ENCODE results near the gene CELF3. TPM values are rescaled to one million over a fixed set of nuclear protein-coding genes. Genes with fewer than 3 reads are reported as not detected.

CELF3 gene
- polyA plus RNA-seq, result not detected in 3 replicates
- polyA plus RNA-seq (2011; ENCODE audit: low read depth), result not detected
- polyA plus RNA-seq (2011; cell fraction: cytosol; rRNA removed), result not detected in 2 replicates
- not detected in 2 replicates for polyA plus RNA-seq (2011; cell fraction: nucleus; rRNA removed)
- polyA plus RNA-seq (2012; ENCODE audit: low replicate concordance), result not detected in 2 replicates
- polyA minus RNA-seq, result not detected in 3 replicates
- not detected for polyA minus RNA-seq (2011; cell fraction: cytosol; rRNA and poly(A)+ RNA removed)
- polyA minus RNA-seq (2011; cell fraction: nucleus; rRNA and poly(A)+ RNA removed), result not detected in 2 replicates

GRCh38 chr1:151716771-151717631, at the start of gene CELF3:
TSS of gene CELF3 (minus strand) at chr1:151716803. CDS start at chr1:151716020, 783 bp downstream.
- dilution Hi-C loops (cut with MboI; ENCODE audit: extremely low pct_ligation_motif_present, low sequenced_read_pairs), result no loop called here
- Histone ChIP-seq H3K27me3 (ENCODE audit: control insufficient read depth, extremely low read depth, insufficient read depth, low read length) (peaks cover 58% of the 10 kb centered on the region), H3K27ac (ENCODE audit: control insufficient read depth, insufficient read depth, low read length) (no peak within 1 kb of the TSS), H3K36me3 (ENCODE audit: control insufficient read depth in 2 of 2, extremely low read depth in 1 of 2, insufficient read depth in 2 of 2, low read length in 2 of 2) (no peaks in the 10 kb centered on the region), H3K9me1 (ENCODE audit: control insufficient read depth, extremely low read depth, insufficient read depth, low read length) (no peaks in the 10 kb centered on the region), H3K9me3 (ENCODE audit: control insufficient read depth, low read depth, low read length) (no peaks in the 10 kb centered on the region), H3K4me1 (ENCODE audit: control insufficient read depth, extremely low read depth, insufficient read depth, low read length) (peaks cover 14% of the 10 kb centered on the region), H3K9ac (ENCODE audit: control insufficient read depth, extremely low read depth, insufficient read depth, low read length) (no peak within 1 kb of the TSS), H3K4me2 (ENCODE audit: control insufficient read depth, extremely low read depth, insufficient read depth, low read depth, low read length) (no peak within 1 kb of the TSS), H4K20me1 (ENCODE audit: control insufficient read depth, extremely low read depth, insufficient read depth, low read length) (no peaks in the 10 kb centered on the region), H2AFZ (ENCODE audit: control insufficient read depth, low read length) (no peak within 1 kb of the TSS), H3K79me2 (ENCODE audit: control insufficient read depth, insufficient read depth, low read length) (no peaks in the 10 kb centered on the region), H3K4me3 (ENCODE audit: control insufficient read depth in 2 of 3, extremely low read depth in 1 of 3, insufficient read depth in 2 of 3, low read depth in 1 of 3, low read length in 3 of 3) (no peak within 1 kb of the TSS)
- FAIRE-seq (no peak), DNase-seq (ENCODE audit: low read depth, low spot score) (no peak)
- TF ChIP-seq EZH2 (IDR thresholded peaks at IDR 0.05; ENCODE audit: low read length) (no peak), CTCF (optimal IDR thresholded peaks at IDR 0.05 in 1 of 3, IDR thresholded peaks at IDR 0.05 in 1 of 3, conservative IDR thresholded peaks at IDR 0.05 in 1 of 3; ENCODE audit: extremely low read depth in 1 of 3, insufficient read depth in 2 of 3, low read length in 3 of 3) (no peak)

GRCh38 chr1:151763990-151764389, 47.4 kb upstream of the CELF3 start:
- no peaks in the 10 kb centered on the region for H3K9me3 ChIP-seq (ENCODE audit: control insufficient read depth, low read depth, low read length)
- TF ChIP-seq CTCF (optimal IDR thresholded peaks at IDR 0.05 in 1 of 3, IDR thresholded peaks at IDR 0.05 in 1 of 3, conservative IDR thresholded peaks at IDR 0.05 in 1 of 3; ENCODE audit: extremely low read depth in 1 of 3, insufficient read depth in 2 of 3, low read length in 3 of 3) (no peak), EZH2 (IDR thresholded peaks at IDR 0.05; ENCODE audit: low read length) (no peak)
- H3K36me3 ChIP-seq (ENCODE audit: control insufficient read depth in 2 of 2, extremely low read depth in 1 of 2, insufficient read depth in 2 of 2, low read length in 2 of 2), result peaks cover 8% of the 10 kb centered on the region in 2 experiments
- H3K79me2 ChIP-seq (ENCODE audit: control insufficient read depth, insufficient read depth, low read length), result peaks cover 8% of the 10 kb centered on the region
- dilution Hi-C loops (cut with MboI; ENCODE audit: extremely low pct_ligation_motif_present, low sequenced_read_pairs), result no loop called here
- no peaks in the 10 kb centered on the region for H3K9me1 ChIP-seq (ENCODE audit: control insufficient read depth, extremely low read depth, insufficient read depth, low read length)
- H3K27ac ChIP-seq (ENCODE audit: control insufficient read depth, insufficient read depth, low read length), result peak overlapping the region; percentile 91
- H3K4me3 ChIP-seq (ENCODE audit: control insufficient read depth in 2 of 3, extremely low read depth in 1 of 3, insufficient read depth in 2 of 3, low read depth in 1 of 3, low read length in 3 of 3), result peak overlapping the region; percentile 69 to 96 (median 86)
- peak overlapping the region; percentile 98 for H2AFZ ChIP-seq (ENCODE audit: control insufficient read depth, low read length)
- DNase-seq (ENCODE audit: low read depth, low spot score), result no peak
- no peaks in the 10 kb centered on the region for H3K27me3 ChIP-seq (ENCODE audit: control insufficient read depth, extremely low read depth, insufficient read depth, low read length)
- peak overlapping the region; percentile 99 for H3K4me2 ChIP-seq (ENCODE audit: control insufficient read depth, extremely low read depth, insufficient read depth, low read depth, low read length)
- H3K4me1 ChIP-seq (ENCODE audit: control insufficient read depth, extremely low read depth, insufficient read depth, low read length), result peaks cover 35% of the 10 kb centered on the region
- peak overlapping the region; percentile 94 for H3K9ac ChIP-seq (ENCODE audit: control insufficient read depth, extremely low read depth, insufficient read depth, low read length)
- H4K20me1 ChIP-seq (ENCODE audit: control insufficient read depth, extremely low read depth, insufficient read depth, low read length), result no peaks in the 10 kb centered on the region
- FAIRE-seq, result no peak
